Measurements from ENCODE around the gene CDKN2B-AS1. TPM values are rescaled to one million over a fixed set of nuclear protein-coding genes. Genes with fewer than 3 reads are reported as not detected.

Gene CDKN2B-AS1
- polyA plus RNA-seq, 1 donor from 2014 or later = not detected

- TF ChIP-seq RAD21 (conservative IDR thresholded peaks at IDR 0.05) (no peak), POLR2AphosphoS5 (IDR thresholded peaks at IDR 0.05) (no peak), EP300 (conservative IDR thresholded peaks at IDR 0.05; ENCODE audit: poor library complexity, severe bottlenecking) (no peak), CTCF (IDR thresholded peaks at IDR 0.05; ENCODE audit: poor library complexity, severe bottlenecking) (no peak), REST (IDR thresholded peaks at IDR 0.05; ENCODE audit: borderline replicate concordance) (no peak), MXI1 (conservative IDR thresholded peaks at IDR 0.05; ENCODE audit: poor library complexity, severe bottlenecking) (no peak)
- H3K27me3 ChIP-seq (ENCODE audit: insufficient read depth, low read depth, low read length) = no peaks in the 10 kb centered on the region
- H2AFZ ChIP-seq (ENCODE audit: low read depth, low read length) = no peak overlapping the region
- H3K79me2 ChIP-seq (replicated peaks; ENCODE audit: insufficient read depth, low read length) = no peaks in the 10 kb centered on the region
- H3K36me3 ChIP-seq (ENCODE audit: insufficient read depth, low read length) = no peaks in the 10 kb centered on the region
- no peak overlapping the region for H3K27ac ChIP-seq (ENCODE audit: low read length)
- no peaks in the 10 kb centered on the region for H3K9me3 ChIP-seq (ENCODE audit: low read length)
- H3K9ac ChIP-seq (ENCODE audit: low read length) = no peak overlapping the region
- H3K9me2 ChIP-seq (ENCODE audit: insufficient read depth, low read length) = no peaks in the 10 kb centered on the region
- H3K4me2 ChIP-seq (ENCODE audit: low read length) = no peak overlapping the region
- H3K4me3 ChIP-seq (ENCODE audit: low read length) = no peak overlapping the region
- no peaks in the 10 kb centered on the region for H3F3A ChIP-seq (ENCODE audit: insufficient read depth, low read length, poor library complexity, severe bottlenecking)
- no peaks in the 10 kb centered on the region for H4K20me1 ChIP-seq (ENCODE audit: insufficient read depth)
Measured at GRCh38 chr9:22054076-22054475, 59.5 kb downstream of the CDKN2B-AS1 start.

- Histone ChIP-seq H3K4me2 (ENCODE audit: low read length) (no peak overlapping the region), H3K36me3 (ENCODE audit: insufficient read depth, low read length) (no peaks in the 10 kb centered on the region), H2AFZ (ENCODE audit: low read depth, low read length) (no peak overlapping the region), H3K27ac (ENCODE audit: low read length) (no peak overlapping the region), H4K20me1 (ENCODE audit: insufficient read depth) (no peaks in the 10 kb centered on the region), H3K79me2 (replicated peaks; ENCODE audit: insufficient read depth, low read length) (no peaks in the 10 kb centered on the region), H3K27me3 (ENCODE audit: insufficient read depth, low read depth, low read length) (no peaks in the 10 kb centered on the region), H3K4me3 (ENCODE audit: low read length) (no peak overlapping the region), H3K9me2 (ENCODE audit: insufficient read depth, low read length) (no peaks in the 10 kb centered on the region), H3K9ac (ENCODE audit: low read length) (no peak overlapping the region), H3F3A (ENCODE audit: insufficient read depth, low read length, poor library complexity, severe bottlenecking) (no peaks in the 10 kb centered on the region), H3K9me3 (ENCODE audit: low read length) (no peaks in the 10 kb centered on the region)
- no peak for TF ChIP-seq REST (IDR thresholded peaks at IDR 0.05; ENCODE audit: borderline replicate concordance)
- no peak for TF ChIP-seq MXI1 (conservative IDR thresholded peaks at IDR 0.05; ENCODE audit: poor library complexity, severe bottlenecking)
- no peak for TF ChIP-seq POLR2AphosphoS5 (IDR thresholded peaks at IDR 0.05)
- TF ChIP-seq RAD21 (conservative IDR thresholded peaks at IDR 0.05) = no peak
- TF ChIP-seq EZH2 (IDR thresholded peaks at IDR 0.05; ENCODE audit: borderline replicate concordance, insufficient read depth, low read length, poor library complexity, severe bottlenecking) = no peak
Measured at GRCh38 chr9:22054529-22054928, 59.9 kb downstream of the CDKN2B-AS1 start.

Measured in neural cell (in vitro differentiated cells).